ENCODE measurements around the gene MSRB1. TPM values are rescaled to one million over a fixed set of nuclear protein-coding genes. Genes with fewer than 3 reads are reported as not detected.

Gene MSRB1
- total RNA-seq, 1 donor from 2014 or later = 23.7 TPM

DNA sequence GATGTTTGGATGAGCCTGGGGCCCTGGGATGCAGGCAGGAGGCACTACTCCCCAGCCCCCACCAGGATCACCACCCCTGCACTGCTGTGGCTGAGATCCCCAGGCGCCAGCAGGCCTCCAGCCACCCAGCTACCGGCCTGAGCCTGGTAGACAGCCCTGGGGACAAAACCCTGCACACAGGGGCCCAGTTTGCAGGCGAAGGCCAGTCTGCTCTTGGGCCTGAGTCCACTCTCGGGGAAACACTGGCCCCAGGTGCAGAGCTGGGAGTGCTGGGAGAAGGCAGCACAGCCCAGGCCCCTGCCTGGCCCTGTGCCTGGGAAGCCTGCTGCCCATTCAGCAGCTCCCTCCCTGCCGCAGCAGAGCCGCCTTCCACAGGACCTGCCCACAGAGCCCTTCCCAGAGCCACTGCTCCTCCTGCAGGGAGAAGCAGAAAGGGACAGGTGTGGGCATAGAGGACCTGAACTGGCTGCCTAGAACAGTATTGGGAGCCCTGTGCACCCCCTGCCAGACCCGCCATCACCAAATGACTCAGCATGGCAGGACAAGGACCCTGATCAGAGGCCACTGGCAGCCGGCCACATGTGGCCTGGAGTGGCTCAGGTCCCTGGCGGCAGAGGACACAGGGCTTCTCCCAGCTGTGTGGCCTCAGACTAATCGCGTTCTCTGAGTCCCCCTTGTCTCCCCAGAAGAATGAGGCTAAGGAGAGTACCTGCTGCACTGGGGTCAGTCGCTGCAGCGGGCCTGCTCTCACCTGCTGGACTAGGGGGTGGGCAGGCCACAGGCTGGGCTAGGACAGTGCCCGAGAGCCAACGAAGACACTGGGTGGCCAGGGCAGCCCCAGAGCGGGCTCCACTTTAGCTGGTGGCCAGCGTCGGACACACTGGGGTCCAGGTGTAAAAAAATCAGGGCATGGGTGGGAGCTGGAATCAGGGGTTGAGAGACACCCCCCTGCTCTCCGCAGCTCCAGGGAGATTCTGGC, 10.7 kb downstream of the MSRB1 start:
- Histone ChIP-seq H2AFZ (ENCODE audit: low read depth, low read length) (no peak overlapping the region), H4K20me1 (ENCODE audit: insufficient read depth, low read length) (no peaks in the 10 kb centered on the region), H3K79me2 (ENCODE audit: insufficient read depth, low read length) (no peaks in the 10 kb centered on the region), H3K27me3 (ENCODE audit: insufficient read depth, low read length) (no peaks in the 10 kb centered on the region), H3K4me1 (ENCODE audit: insufficient read depth, low read length) (peaks cover 6% of the 10 kb centered on the region), H3K4me2 (ENCODE audit: low read length) (no peak overlapping the region), H3K27ac (ENCODE audit: low read depth, low read length) (no peak overlapping the region), H3K9me3 (ENCODE audit: insufficient read depth, low read depth, low read length) (no peaks in the 10 kb centered on the region), H3K9ac (ENCODE audit: low read length) (no peak overlapping the region), H3K36me3 (ENCODE audit: insufficient read depth, low read length) (no peaks in the 10 kb centered on the region), H3K4me3 (ENCODE audit: insufficient read depth, low read depth, low read length) (no peak overlapping the region)
- Mint-ChIP-seq H3K9me3 (ENCODE audit: unreplicated experiment) (no peaks in the 10 kb centered on the region), H3K27me3 (ENCODE audit: low read depth, unreplicated experiment) (peaks cover 12% of the 10 kb centered on the region), H3K36me3 (ENCODE audit: low read depth, unreplicated experiment) (peaks cover 3% of the 10 kb centered on the region), H3K4me3 (ENCODE audit: unreplicated experiment) (no peak overlapping the region), H3K27ac (ENCODE audit: unreplicated experiment) (no peak overlapping the region), H3K4me1 (ENCODE audit: low read depth, unreplicated experiment) (no peaks in the 10 kb centered on the region)
- DNase-seq (ENCODE audit: low read depth) (no peak), FAIRE-seq (no peak)
- no peak for TF ChIP-seq EZH2 (IDR thresholded peaks at IDR 0.05; ENCODE audit: insufficient read depth, low read length)
- no peak for TF ChIP-seq CTCF (IDR thresholded peaks at IDR 0.05; ENCODE audit: insufficient read depth, low read depth, low read length)

DNA sequence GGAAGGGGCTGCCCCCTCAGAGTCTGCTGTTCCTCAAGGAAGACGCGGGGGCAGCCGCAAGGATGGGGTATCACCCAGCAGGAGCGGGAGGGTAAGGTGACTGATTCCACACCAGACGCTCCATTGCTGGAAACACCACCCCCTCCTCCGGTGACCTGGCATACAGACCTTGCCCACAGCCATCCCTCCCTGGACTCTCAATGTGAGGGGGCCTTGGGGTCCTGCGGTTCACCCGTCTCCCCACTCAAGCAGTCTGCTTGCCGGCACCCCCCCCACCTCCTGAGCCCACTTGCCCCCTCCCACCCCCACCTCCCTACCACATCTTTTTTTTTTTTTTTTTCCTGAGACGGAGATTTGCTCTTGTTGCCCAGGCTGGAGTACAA, 12.7 kb downstream of the MSRB1 start:
- no peak for FAIRE-seq
- H3K9me3 Mint-ChIP-seq (ENCODE audit: unreplicated experiment) = no peaks in the 10 kb centered on the region

More for the DNA sequence above, 12.7 kb downstream of the MSRB1 start:
- H3K27me3 Mint-ChIP-seq (ENCODE audit: low read depth, unreplicated experiment) = peaks cover 12% of the 10 kb centered on the region
- Histone ChIP-seq H3K4me1 (ENCODE audit: insufficient read depth, low read length) (peaks cover 6% of the 10 kb centered on the region), H2AFZ (ENCODE audit: low read depth, low read length) (no peak overlapping the region), H3K79me2 (ENCODE audit: insufficient read depth, low read length) (no peaks in the 10 kb centered on the region), H3K4me3 (ENCODE audit: insufficient read depth, low read depth, low read length) (no peak overlapping the region), H3K4me2 (ENCODE audit: low read length) (no peak overlapping the region), H3K9me3 (ENCODE audit: insufficient read depth, low read depth, low read length) (no peaks in the 10 kb centered on the region), H3K27me3 (ENCODE audit: insufficient read depth, low read length) (no peaks in the 10 kb centered on the region), H3K36me3 (ENCODE audit: insufficient read depth, low read length) (no peaks in the 10 kb centered on the region), H4K20me1 (ENCODE audit: insufficient read depth, low read length) (no peaks in the 10 kb centered on the region), H3K9ac (ENCODE audit: low read length) (no peak overlapping the region), H3K27ac (ENCODE audit: low read depth, low read length) (no peak overlapping the region)
- H3K4me3 Mint-ChIP-seq (ENCODE audit: unreplicated experiment) = no peak overlapping the region
- DNase-seq (ENCODE audit: low read depth) = no peak
- TF ChIP-seq EZH2 (IDR thresholded peaks at IDR 0.05; ENCODE audit: insufficient read depth, low read length) (no peak), CTCF (IDR thresholded peaks at IDR 0.05; ENCODE audit: insufficient read depth, low read depth, low read length) (no peak)
- no peak overlapping the region for H3K27ac Mint-ChIP-seq (ENCODE audit: unreplicated experiment)
- H3K36me3 Mint-ChIP-seq (ENCODE audit: low read depth, unreplicated experiment) = no peaks in the 10 kb centered on the region
- H3K4me1 Mint-ChIP-seq (ENCODE audit: low read depth, unreplicated experiment) = no peaks in the 10 kb centered on the region

All from astrocyte (in vitro differentiated cells and primary cell).